ENCODE results near the gene LEF1. TPM values are rescaled to one million over a fixed set of nuclear protein-coding genes. Genes with fewer than 3 reads are reported as not detected.
"Not testable (repeated sequence)": the region's sequence is repeated elsewhere in the genome, so short reads cannot be mapped to it uniquely, and the experiment has no call there.

LEF1 gene
- total RNA-seq, 1 experiment from 2014 or later, result 91.7 TPM

- DNase-seq (ENCODE audit: low read depth, low spot score), result no peak
- in situ Hi-C loops (cut with HindIII; ENCODE audit: low pct_unique_long_range_greater_than_20kb, low sequenced_read_pairs), result no loop called here
Measured at GRCh38 chr4:108056418-108056817, 112.3 kb downstream of the LEF1 start.

- in situ Hi-C loops (cut with HindIII; ENCODE audit: low pct_unique_long_range_greater_than_20kb, low sequenced_read_pairs), result no loop called here
Measured at GRCh38 chr4:108055787-108056186, 112.9 kb downstream of the LEF1 start.

GRCh38 chr4:108054025-108054638, 114.6 kb downstream of the LEF1 start:
- no peak for DNase-seq (ENCODE audit: low read depth, low spot score)
- in situ Hi-C loops (cut with HindIII; ENCODE audit: low pct_unique_long_range_greater_than_20kb, low sequenced_read_pairs), result no loop called here

More at GRCh38 chr4:108055787-108056186, 112.9 kb downstream of the LEF1 start:
- no peak for DNase-seq (ENCODE audit: low read depth, low spot score)

GRCh38 chr4:108053251-108053711, 115.5 kb downstream of the LEF1 start:
- in situ Hi-C loops (cut with HindIII; ENCODE audit: low pct_unique_long_range_greater_than_20kb, low sequenced_read_pairs), result no loop called here
- DNase-seq (ENCODE audit: low read depth, low spot score), result no peak

- no peak for DNase-seq (ENCODE audit: low read depth, low spot score)
- in situ Hi-C loops (cut with HindIII; ENCODE audit: low pct_unique_long_range_greater_than_20kb, low sequenced_read_pairs), result no loop called here
Measured at GRCh38 chr4:108052558-108053120, 116.1 kb downstream of the LEF1 start.

- in situ Hi-C loops (cut with HindIII; ENCODE audit: low pct_unique_long_range_greater_than_20kb, low sequenced_read_pairs), result no loop called here
- DNase-seq (ENCODE audit: low read depth, low spot score), result no peak
Measured at GRCh38 chr4:108051343-108051742, 117.4 kb downstream of the LEF1 start.

- DNase-seq (ENCODE audit: low read depth, low spot score); in situ Hi-C loops (cut with HindIII; ENCODE audit: low pct_unique_long_range_greater_than_20kb, low sequenced_read_pairs): not testable (repeated sequence)
Measured at GRCh38 chr4:108050166-108051111, 118.3 kb downstream of the LEF1 start.

GRCh38 chr4:108049406-108049805, 119.3 kb downstream of the LEF1 start:
- in situ Hi-C loops (cut with HindIII; ENCODE audit: low pct_unique_long_range_greater_than_20kb, low sequenced_read_pairs), result no loop called here

GRCh38 chr4:108048997-108049396, 119.7 kb downstream of the LEF1 start:
- DNase-seq (ENCODE audit: low read depth, low spot score), result no peak
- in situ Hi-C loops (cut with HindIII; ENCODE audit: low pct_unique_long_range_greater_than_20kb, low sequenced_read_pairs), result no loop called here

More at GRCh38 chr4:108049406-108049805, 119.3 kb downstream of the LEF1 start:
- DNase-seq (ENCODE audit: low read depth, low spot score), result no peak

GRCh38 chr4:108048157-108048556, 120.6 kb downstream of the LEF1 start:
- in situ Hi-C loops (cut with HindIII; ENCODE audit: low pct_unique_long_range_greater_than_20kb, low sequenced_read_pairs), result no loop called here
- no peak for DNase-seq (ENCODE audit: low read depth, low spot score)

GRCh38 chr4:108047199-108047598, 121.5 kb downstream of the LEF1 start:
- in situ Hi-C loops (cut with HindIII; ENCODE audit: low pct_unique_long_range_greater_than_20kb, low sequenced_read_pairs), result no loop called here
- DNase-seq (ENCODE audit: low read depth, low spot score), result no peak

- in situ Hi-C loops (cut with HindIII; ENCODE audit: low pct_unique_long_range_greater_than_20kb, low sequenced_read_pairs), result no loop called here
Measured at GRCh38 chr4:108045687-108046024, 123.1 kb downstream of the LEF1 start.

GRCh38 chr4:108044951-108045686, 123.6 kb downstream of the LEF1 start:
- no peak for DNase-seq (ENCODE audit: low read depth, low spot score)
- in situ Hi-C loops (cut with HindIII; ENCODE audit: low pct_unique_long_range_greater_than_20kb, low sequenced_read_pairs), result no loop called here

More at GRCh38 chr4:108045687-108046024, 123.1 kb downstream of the LEF1 start:
- DNase-seq (ENCODE audit: low read depth, low spot score), result no peak

GRCh38 chr4:108043526-108043925, 125.2 kb downstream of the LEF1 start:
- in situ Hi-C loops (cut with HindIII; ENCODE audit: low pct_unique_long_range_greater_than_20kb, low sequenced_read_pairs), result no loop called here
- no peak for DNase-seq (ENCODE audit: low read depth, low spot score)

- DNase-seq (ENCODE audit: low read depth, low spot score), result no peak
- in situ Hi-C loops (cut with HindIII; ENCODE audit: low pct_unique_long_range_greater_than_20kb, low sequenced_read_pairs), result no loop called here
Measured at GRCh38 chr4:108042927-108043326, 125.8 kb downstream of the LEF1 start.

GRCh38 chr4:108037884-108038283, 130.8 kb downstream of the LEF1 start:
- in situ Hi-C loops (cut with HindIII; ENCODE audit: low pct_unique_long_range_greater_than_20kb, low sequenced_read_pairs), result no loop called here
- DNase-seq (ENCODE audit: low read depth, low spot score), result no peak

- no peak for DNase-seq (ENCODE audit: low read depth, low spot score)
- in situ Hi-C loops (cut with HindIII; ENCODE audit: low pct_unique_long_range_greater_than_20kb, low sequenced_read_pairs), result no loop called here
Measured at GRCh38 chr4:108036213-108036612, 132.5 kb downstream of the LEF1 start.

- in situ Hi-C loops (cut with HindIII; ENCODE audit: low pct_unique_long_range_greater_than_20kb, low sequenced_read_pairs), result no loop called here
- DNase-seq (ENCODE audit: low read depth, low spot score), result no peak
Measured at GRCh38 chr4:108035691-108036090, 133.0 kb downstream of the LEF1 start.

Measured in SK-MEL-5 (cell line).